HG03520 (cell line): Measurements from ENCODE around the gene MICAL2.

ENCODE experiments used
- ATAC-seq: cut with Tn5 transposase; IDR thresholded peaks from one replicate; pipeline ENCODE4 v1.9.1; 2021; ENCODE audit warnings: mild to moderate bottlenecking, moderate library complexity; ENCODE audit not compliant: unreplicated experiment

MICAL2 gene

GRCh38 chr11:12110201-12110713 is at the start of gene MICAL2:
Gene MICAL2, plus strand, starts transcription at chr11:12110590. Its CDS starts 51,566 bp downstream, at chr11:12162156.
- ATAC-seq = peak; percentile 95

GRCh38 chr11:12061851-12062560 is 48.4 kb upstream of the MICAL2 start:
- ATAC-seq = no peak

GRCh38 chr11:12063251-12063650 is 47.1 kb upstream of the MICAL2 start:
- ATAC-seq = no peak

GRCh38 chr11:12064136-12064953 is 46.0 kb upstream of the MICAL2 start:
- ATAC-seq = no peak

GRCh38 chr11:12064954-12065280 is 45.5 kb upstream of the MICAL2 start:
- no peak for ATAC-seq

GRCh38 chr11:12066056-12066798 is 44.2 kb upstream of the MICAL2 start:
- no peak for ATAC-seq

- ATAC-seq = no peak
Observed at GRCh38 chr11:12066799-12067508, 43.4 kb upstream of the MICAL2 start.

GRCh38 chr11:12067796-12068357 is 42.5 kb upstream of the MICAL2 start:
- no peak for ATAC-seq

- ATAC-seq = no peak
Observed at GRCh38 chr11:12069066-12069676, 41.2 kb upstream of the MICAL2 start.

- no peak for ATAC-seq
Observed at GRCh38 chr11:12070446-12071267, 39.7 kb upstream of the MICAL2 start.

GRCh38 chr11:12071574-12071973 is 38.8 kb upstream of the MICAL2 start:
- ATAC-seq = no peak

GRCh38 chr11:12073436-12073835 is 37.0 kb upstream of the MICAL2 start:
- ATAC-seq = no peak

- no peak for ATAC-seq
Observed at GRCh38 chr11:12073886-12074285, 36.5 kb upstream of the MICAL2 start.

- ATAC-seq = no peak
Observed at GRCh38 chr11:12074529-12075195, 35.7 kb upstream of the MICAL2 start.

- no peak for ATAC-seq
Observed at GRCh38 chr11:12075291-12075690, 35.1 kb upstream of the MICAL2 start.

- ATAC-seq = no peak
Observed at GRCh38 chr11:12075822-12076821, 34.3 kb upstream of the MICAL2 start.

- no peak for ATAC-seq
Observed at GRCh38 chr11:12076840-12077534, 33.4 kb upstream of the MICAL2 start.
